GM18507 (cell line): ENCODE measurements around the gene RBM12.

Experiments used
- DNase-seq: peaks from one replicate; pipeline ENCODE4 v3.0.0; 2011; ENCODE audit warnings: low read depth; ENCODE audit not compliant: insufficient read length; ENCODE audit errors: extremely low spot score
- FAIRE-seq: peaks from 2 replicates; lab custom pipeline; 2011; peaks lifted over from hg19 to GRCh38; lab: Jason Lieb, UNC

The RBM12 gene

GRCh38 chr20:35606127-35606526, 58.6 kb downstream of the RBM12 start:
- FAIRE-seq (no peak), DNase-seq (no peak)

GRCh38 chr20:35604449-35604747, 60.3 kb downstream of the RBM12 start:
- DNase-seq: no peak
- no peak for FAIRE-seq

- FAIRE-seq (no peak), DNase-seq (no peak)
These were observed 60.8 kb downstream of the RBM12 start for GRCh38 chr20:35603695-35604448.

GRCh38 chr20:35602851-35603495, 61.7 kb downstream of the RBM12 start:
- FAIRE-seq: no peak

GRCh38 chr20:35601990-35602389, 62.7 kb downstream of the RBM12 start:
- FAIRE-seq (no peak), DNase-seq (no peak)

More at GRCh38 chr20:35602851-35603495, 61.7 kb downstream of the RBM12 start:
- DNase-seq: no peak

GRCh38 chr20:35600993-35601973, 63.4 kb downstream of the RBM12 start:
- FAIRE-seq (peak; percentile 58), DNase-seq (peak; percentile 61)

GRCh38 chr20:35600176-35600992, 64.3 kb downstream of the RBM12 start:
- DNase-seq: no peak
- FAIRE-seq: no peak

GRCh38 chr20:35599776-35600120, 65.0 kb downstream of the RBM12 start:
- DNase-seq: no peak
- no peak for FAIRE-seq
